Nephron (organoid): ENCODE results near the gene TCL1B.

ENCODE experiments used
- H3K27ac Mint-ChIP-seq, 3 experiments: 2 replicates each; pipeline ENCODE4 v1.8.0; 2020; ENCODE audit warnings: mixed read lengths in 3 of 3, mild to moderate bottlenecking in 2 of 3, moderate library complexity in 1 of 3
- H3K27me3 Mint-ChIP-seq: 2 replicates; pipeline ENCODE4 v1.8.0; 2021; ENCODE audit warnings: low read depth, mild to moderate bottlenecking, moderate library complexity, mixed read lengths
- H3K36me3 Mint-ChIP-seq: 2 replicates; pipeline ENCODE4 v1.8.0; 2020; ENCODE audit warnings: low read depth, mixed read lengths
- H3K4me1 Mint-ChIP-seq: 2 replicates; pipeline ENCODE4 v1.8.0; 2020; ENCODE audit warnings: mixed read lengths
- H3K4me3 Mint-ChIP-seq, 3 experiments: 2 replicates each; pipeline ENCODE4 v1.8.0; 2020; ENCODE audit warnings: mild to moderate bottlenecking in 3 of 3, mixed read lengths in 3 of 3, moderate library complexity in 2 of 3
- H3K9me3 Mint-ChIP-seq: 2 replicates; pipeline ENCODE4 v1.8.0; 2020; ENCODE audit warnings: mixed read lengths
- TF ChIP-seq, protein P1 (sequence below), 3 experiments: fragments of 200-600 bp; sonication (generic); IDR thresholded peaks; one replicate each; pipeline ENCODE4 v1.5.0; 2021; ENCODE audit warnings: antibody characterized with exemption in 3 of 3; ENCODE audit not compliant: unreplicated experiment in 3 of 3

The TCL1B gene

DNA sequence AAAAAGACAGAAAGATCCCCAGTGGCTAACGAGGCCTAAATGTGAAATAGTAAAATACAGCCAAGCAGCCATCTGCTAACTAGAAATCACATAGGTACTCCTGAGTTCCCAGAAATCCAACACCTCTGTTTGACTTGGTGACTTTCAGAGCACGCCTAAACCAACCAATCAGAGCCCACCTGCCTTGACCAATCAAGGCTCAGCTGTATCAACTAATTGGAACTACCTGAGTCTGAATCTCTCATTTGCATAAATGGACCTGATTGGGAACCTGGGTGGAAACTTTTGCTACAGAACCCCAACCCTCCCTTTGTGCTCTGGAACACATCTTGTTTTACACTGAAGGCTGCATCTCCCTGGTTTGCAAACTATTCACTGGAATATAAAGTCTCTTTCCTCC lies 5.1 kb upstream of the TCL1B start:
- TF ChIP-seq, protein P1, sequence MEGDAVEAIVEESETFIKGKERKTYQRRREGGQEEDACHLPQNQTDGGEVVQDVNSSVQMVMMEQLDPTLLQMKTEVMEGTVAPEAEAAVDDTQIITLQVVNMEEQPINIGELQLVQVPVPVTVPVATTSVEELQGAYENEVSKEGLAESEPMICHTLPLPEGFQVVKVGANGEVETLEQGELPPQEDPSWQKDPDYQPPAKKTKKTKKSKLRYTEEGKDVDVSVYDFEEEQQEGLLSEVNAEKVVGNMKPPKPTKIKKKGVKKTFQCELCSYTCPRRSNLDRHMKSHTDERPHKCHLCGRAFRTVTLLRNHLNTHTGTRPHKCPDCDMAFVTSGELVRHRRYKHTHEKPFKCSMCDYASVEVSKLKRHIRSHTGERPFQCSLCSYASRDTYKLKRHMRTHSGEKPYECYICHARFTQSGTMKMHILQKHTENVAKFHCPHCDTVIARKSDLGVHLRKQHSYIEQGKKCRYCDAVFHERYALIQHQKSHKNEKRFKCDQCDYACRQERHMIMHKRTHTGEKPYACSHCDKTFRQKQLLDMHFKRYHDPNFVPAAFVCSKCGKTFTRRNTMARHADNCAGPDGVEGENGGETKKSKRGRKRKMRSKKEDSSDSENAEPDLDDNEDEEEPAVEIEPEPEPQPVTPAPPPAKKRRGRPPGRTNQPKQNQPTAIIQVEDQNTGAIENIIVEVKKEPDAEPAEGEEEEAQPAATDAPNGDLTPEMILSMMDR (IDR thresholded peaks at IDR 0.05; ENCODE audit: unreplicated experiment in 3 of 3): no peak
- H3K9me3 Mint-ChIP-seq: peaks cover 1% of the 10 kb centered on the region
- H3K27me3 Mint-ChIP-seq: peaks cover 23% of the 10 kb centered on the region
- H3K36me3 Mint-ChIP-seq: peaks cover 2% of the 10 kb centered on the region
- H3K4me1 Mint-ChIP-seq: no peaks in the 10 kb centered on the region
- no peak overlapping the region for H3K27ac Mint-ChIP-seq
- H3K4me3 Mint-ChIP-seq: no peak overlapping the region

DNA sequence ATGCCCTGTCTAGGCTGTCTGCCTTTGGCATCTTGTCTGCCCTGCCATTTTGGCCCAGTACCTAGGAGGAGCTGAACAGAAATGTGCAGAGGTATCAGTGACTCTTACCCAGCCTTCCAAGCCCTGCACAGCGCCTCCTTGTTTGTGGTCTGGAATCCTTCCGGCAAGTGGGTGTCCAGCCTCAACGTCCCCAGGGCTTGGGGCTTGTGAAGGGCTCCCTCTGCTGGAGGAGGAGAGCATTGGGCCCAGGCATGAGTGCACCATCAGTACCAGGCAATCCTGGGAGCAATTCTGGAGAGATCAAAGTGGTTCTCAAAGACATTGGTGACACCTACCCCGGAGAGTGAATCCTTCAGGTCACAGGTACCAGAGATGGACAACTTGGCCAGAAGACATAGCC lies 2.4 kb upstream of the TCL1B start:
- Mint-ChIP-seq H3K27me3 (peaks cover 18% of the 10 kb centered on the region), H3K4me1 (no peaks in the 10 kb centered on the region), H3K27ac (no peak overlapping the region), H3K9me3 (no peaks in the 10 kb centered on the region), H3K36me3 (no peaks in the 10 kb centered on the region), H3K4me3 (no peak overlapping the region)
- TF ChIP-seq, protein P1 (IDR thresholded peaks at IDR 0.05; ENCODE audit: unreplicated experiment in 3 of 3): no peak

DNA sequence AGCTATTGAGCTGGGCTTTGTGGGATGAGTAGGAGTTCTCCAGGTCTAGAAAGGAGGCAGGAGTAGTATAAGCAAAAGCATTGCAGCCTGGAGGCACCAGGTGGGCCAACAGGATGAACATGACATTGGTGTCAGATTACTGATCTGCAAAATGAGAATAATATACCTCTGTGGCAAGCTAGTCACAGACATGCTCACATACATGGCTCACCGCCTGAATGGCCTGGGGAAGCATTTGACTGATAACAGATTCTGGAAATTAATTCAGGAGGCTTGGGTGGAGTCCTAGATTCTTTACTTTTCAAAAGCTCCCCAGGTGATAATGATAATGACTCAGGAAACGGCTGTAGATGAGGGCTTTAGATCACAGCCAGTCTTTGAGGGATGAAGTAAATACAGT lies 709 bp downstream of the TCL1B start:
- TF ChIP-seq, protein P1 (IDR thresholded peaks at IDR 0.05; ENCODE audit: unreplicated experiment in 3 of 3): no peak
- Mint-ChIP-seq H3K36me3 (no peaks in the 10 kb centered on the region), H3K9me3 (no peaks in the 10 kb centered on the region), H3K4me3 (no peak overlapping the region), H3K27ac (no peak overlapping the region), H3K4me1 (no peaks in the 10 kb centered on the region), H3K27me3 (peaks cover 22% of the 10 kb centered on the region)

DNA sequence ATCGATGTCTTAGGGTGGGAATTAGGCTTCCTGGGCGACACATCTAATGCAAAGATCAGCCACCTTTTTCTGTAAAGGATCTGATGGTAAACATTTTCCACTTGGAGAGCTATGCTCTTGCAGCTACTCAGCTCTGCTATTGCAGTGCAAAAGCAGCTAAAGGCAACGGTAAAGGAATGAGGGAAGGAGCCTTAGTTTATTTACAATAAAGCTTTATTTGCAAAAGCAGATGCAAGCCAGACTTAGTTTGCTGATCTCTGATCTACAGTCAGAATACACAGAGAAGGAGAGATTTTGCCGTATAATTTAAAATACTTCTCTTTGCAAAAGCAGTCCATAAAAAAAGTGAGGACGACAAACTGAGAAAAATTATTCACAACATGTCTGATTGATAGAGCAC lies 3.2 kb downstream of the TCL1B start:
- H3K27ac Mint-ChIP-seq: no peak overlapping the region
- TF ChIP-seq, protein P1 (IDR thresholded peaks at IDR 0.05; ENCODE audit: unreplicated experiment in 3 of 3): no peak
- no peak overlapping the region for H3K4me3 Mint-ChIP-seq
- no peaks in the 10 kb centered on the region for H3K4me1 Mint-ChIP-seq
- no peaks in the 10 kb centered on the region for H3K36me3 Mint-ChIP-seq
- peaks cover 18% of the 10 kb centered on the region for H3K27me3 Mint-ChIP-seq
- H3K9me3 Mint-ChIP-seq: no peaks in the 10 kb centered on the region

DNA sequence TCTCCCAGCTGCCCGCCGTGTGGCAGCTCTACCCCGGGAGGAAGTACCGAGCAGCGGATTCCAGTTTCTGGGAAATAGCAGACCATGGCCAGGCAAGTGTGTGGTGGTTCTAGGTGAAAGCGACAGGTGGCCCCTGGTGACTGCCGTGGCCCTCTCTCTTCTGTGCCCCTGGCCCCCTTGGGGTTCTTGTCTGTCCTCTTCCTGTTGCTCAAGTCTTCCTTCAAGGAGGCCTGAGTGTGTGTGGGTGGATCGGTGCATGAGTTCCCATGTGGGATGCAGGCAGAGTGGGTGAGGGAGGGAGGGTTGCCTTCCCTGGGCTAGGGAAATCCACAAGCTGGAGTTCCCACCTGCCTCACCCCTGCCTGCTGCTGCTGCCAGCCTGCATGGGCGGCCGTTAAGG lies 4.6 kb downstream of the TCL1B start:
- H3K9me3 Mint-ChIP-seq: no peaks in the 10 kb centered on the region
- no peaks in the 10 kb centered on the region for H3K36me3 Mint-ChIP-seq
- TF ChIP-seq, protein P1 (IDR thresholded peaks at IDR 0.05; ENCODE audit: unreplicated experiment in 3 of 3): no peak
- no peaks in the 10 kb centered on the region for H3K4me1 Mint-ChIP-seq
- peaks cover 13% of the 10 kb centered on the region for H3K27me3 Mint-ChIP-seq
- no peak overlapping the region for H3K27ac Mint-ChIP-seq
- no peak overlapping the region for H3K4me3 Mint-ChIP-seq

DNA sequence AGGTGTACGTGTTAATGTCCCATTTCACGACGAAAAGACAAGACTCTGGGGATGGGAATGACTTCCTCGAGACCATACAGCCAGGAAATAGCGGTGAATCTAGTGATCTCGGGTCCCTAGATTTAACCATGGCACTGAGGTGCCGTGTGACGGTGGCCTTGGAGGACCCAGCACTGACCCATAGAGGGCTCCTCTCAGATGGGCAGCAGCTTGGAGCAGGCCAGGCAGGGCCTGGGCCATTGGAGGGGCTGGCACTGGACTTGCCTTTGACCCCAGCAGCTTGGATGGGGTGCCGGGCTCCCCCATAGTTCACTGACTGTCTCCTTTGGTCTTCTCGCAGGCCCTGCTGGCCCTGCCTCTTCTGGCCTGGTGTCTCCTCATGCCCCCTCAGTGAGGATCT lies 5.4 kb downstream of the TCL1B start:
- H3K4me1 Mint-ChIP-seq: no peaks in the 10 kb centered on the region
- H3K36me3 Mint-ChIP-seq: no peaks in the 10 kb centered on the region
- no peaks in the 10 kb centered on the region for H3K9me3 Mint-ChIP-seq
- TF ChIP-seq, protein P1 (IDR thresholded peaks at IDR 0.05; ENCODE audit: unreplicated experiment in 3 of 3): no peak
- H3K27ac Mint-ChIP-seq: no peak overlapping the region
- no peak overlapping the region for H3K4me3 Mint-ChIP-seq
- H3K27me3 Mint-ChIP-seq: peaks cover 18% of the 10 kb centered on the region
